Ishikawa (cell line): ENCODE measurements around the gene TAF1C.

Source experiments
- CEBPB ChIP-seq: IDR thresholded peaks from 2 replicates; pipeline ENCODE4 v1.6.1; 2012
- EGR1 ChIP-seq: IDR thresholded peaks from 2 replicates; pipeline ENCODE4 v1.6.1; 2012
- EP300 ChIP-seq: IDR thresholded peaks from 2 replicates; pipeline ENCODE4 v1.6.1; 2012; ENCODE audit warnings: borderline replicate concordance
- NFIC ChIP-seq: IDR thresholded peaks from 2 replicates; pipeline ENCODE4 v1.6.1; 2012
- RAD21 ChIP-seq: IDR thresholded peaks from 2 replicates; pipeline ENCODE4 v1.6.1; 2012; ENCODE audit warnings: low read depth
- TAF1 ChIP-seq: IDR thresholded peaks from 2 replicates; pipeline ENCODE4 v1.6.1; 2012; ENCODE audit warnings: low read depth, mild to moderate bottlenecking
- TCF12 ChIP-seq: IDR thresholded peaks from 2 replicates; pipeline ENCODE4 v1.6.1; 2012; ENCODE audit warnings: low read depth
- TEAD4 ChIP-seq: IDR thresholded peaks from 2 replicates; pipeline ENCODE4 v1.6.1; 2012
- YY1 ChIP-seq: IDR thresholded peaks from 2 replicates; pipeline ENCODE4 v1.6.1; 2012; ENCODE audit warnings: low read depth
- ZBTB7A ChIP-seq: IDR thresholded peaks from 2 replicates; pipeline ENCODE4 v1.6.1; 2012; ENCODE audit warnings: low read depth
- TF ChIP-seq, protein P1 (sequence below): IDR thresholded peaks from 2 replicates; pipeline ENCODE4 v1.6.1; 2012
- TF ChIP-seq, protein P2 (sequence below): IDR thresholded peaks from 2 replicates; pipeline ENCODE4 v1.6.1; 2012
- TF ChIP-seq, protein P3 (sequence below): IDR thresholded peaks from 2 replicates; pipeline ENCODE4 v1.6.1; 2012; ENCODE audit warnings: low read depth, mild to moderate bottlenecking

DNA sequence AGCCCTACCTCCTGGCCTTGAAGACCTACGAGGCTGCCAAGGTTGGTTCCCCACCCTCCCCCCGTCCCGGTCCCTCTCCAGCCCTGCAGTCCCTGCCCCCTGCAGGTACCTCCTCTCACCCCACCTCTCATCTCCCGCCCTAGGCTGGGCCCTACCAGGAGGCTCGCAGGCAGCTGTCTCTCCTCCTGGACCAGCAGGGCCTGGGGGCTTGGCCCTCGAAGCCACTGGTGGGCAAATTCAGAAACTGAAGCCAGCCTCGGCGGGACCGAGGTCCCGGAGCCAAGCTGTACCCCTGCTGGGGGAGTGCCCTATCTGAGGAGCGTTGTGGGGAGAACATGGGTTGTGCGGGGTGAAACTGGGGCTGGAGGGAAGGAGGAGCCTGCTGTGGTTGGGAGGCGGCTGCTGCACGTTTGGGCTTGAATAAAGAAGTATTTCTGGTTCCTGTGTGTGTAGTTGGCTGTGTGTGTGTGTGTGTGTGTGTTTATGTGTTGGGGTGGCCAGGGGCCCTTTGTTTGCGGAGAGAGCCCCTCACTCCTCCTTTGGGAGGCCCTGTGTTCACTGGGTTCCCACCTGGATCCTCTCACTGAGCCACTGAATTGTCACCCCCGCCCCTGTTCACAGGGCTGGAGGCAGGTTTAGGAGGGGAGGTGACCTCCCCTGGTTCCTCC lies 10.0 kb upstream of the TAF1C start:
- TF ChIP-seq CEBPB (no peak), TCF12 (no peak), YY1 (no peak), TEAD4 (no peak), TAF1 (no peak), EGR1 (no peak), RAD21 (no peak), EP300 (no peak), ZBTB7A (no peak), NFIC (no peak)
- TF ChIP-seq, protein P1, sequence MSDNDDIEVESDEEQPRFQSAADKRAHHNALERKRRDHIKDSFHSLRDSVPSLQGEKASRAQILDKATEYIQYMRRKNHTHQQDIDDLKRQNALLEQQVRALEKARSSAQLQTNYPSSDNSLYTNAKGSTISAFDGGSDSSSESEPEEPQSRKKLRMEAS = no peak
- TF ChIP-seq, protein P2, sequence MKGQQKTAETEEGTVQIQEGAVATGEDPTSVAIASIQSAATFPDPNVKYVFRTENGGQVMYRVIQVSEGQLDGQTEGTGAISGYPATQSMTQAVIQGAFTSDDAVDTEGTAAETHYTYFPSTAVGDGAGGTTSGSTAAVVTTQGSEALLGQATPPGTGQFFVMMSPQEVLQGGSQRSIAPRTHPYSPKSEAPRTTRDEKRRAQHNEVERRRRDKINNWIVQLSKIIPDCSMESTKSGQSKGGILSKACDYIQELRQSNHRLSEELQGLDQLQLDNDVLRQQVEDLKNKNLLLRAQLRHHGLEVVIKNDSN = no peak
- TF ChIP-seq, protein P3, sequence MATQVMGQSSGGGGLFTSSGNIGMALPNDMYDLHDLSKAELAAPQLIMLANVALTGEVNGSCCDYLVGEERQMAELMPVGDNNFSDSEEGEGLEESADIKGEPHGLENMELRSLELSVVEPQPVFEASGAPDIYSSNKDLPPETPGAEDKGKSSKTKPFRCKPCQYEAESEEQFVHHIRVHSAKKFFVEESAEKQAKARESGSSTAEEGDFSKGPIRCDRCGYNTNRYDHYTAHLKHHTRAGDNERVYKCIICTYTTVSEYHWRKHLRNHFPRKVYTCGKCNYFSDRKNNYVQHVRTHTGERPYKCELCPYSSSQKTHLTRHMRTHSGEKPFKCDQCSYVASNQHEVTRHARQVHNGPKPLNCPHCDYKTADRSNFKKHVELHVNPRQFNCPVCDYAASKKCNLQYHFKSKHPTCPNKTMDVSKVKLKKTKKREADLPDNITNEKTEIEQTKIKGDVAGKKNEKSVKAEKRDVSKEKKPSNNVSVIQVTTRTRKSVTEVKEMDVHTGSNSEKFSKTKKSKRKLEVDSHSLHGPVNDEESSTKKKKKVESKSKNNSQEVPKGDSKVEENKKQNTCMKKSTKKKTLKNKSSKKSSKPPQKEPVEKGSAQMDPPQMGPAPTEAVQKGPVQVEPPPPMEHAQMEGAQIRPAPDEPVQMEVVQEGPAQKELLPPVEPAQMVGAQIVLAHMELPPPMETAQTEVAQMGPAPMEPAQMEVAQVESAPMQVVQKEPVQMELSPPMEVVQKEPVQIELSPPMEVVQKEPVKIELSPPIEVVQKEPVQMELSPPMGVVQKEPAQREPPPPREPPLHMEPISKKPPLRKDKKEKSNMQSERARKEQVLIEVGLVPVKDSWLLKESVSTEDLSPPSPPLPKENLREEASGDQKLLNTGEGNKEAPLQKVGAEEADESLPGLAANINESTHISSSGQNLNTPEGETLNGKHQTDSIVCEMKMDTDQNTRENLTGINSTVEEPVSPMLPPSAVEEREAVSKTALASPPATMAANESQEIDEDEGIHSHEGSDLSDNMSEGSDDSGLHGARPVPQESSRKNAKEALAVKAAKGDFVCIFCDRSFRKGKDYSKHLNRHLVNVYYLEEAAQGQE = no peak
